T-helper 17 cell (primary cell): ENCODE data around the gene CTNND2. TPM values are rescaled to one million over a fixed set of nuclear protein-coding genes. Genes with fewer than 3 reads are reported as not detected.

Experiments used
- ATAC-seq: fragments of 150-1000 bp; cut with Tn5 transposase; 2 replicates; pipeline ENCODE4 v1.10.0; 2021; ENCODE audit warnings: mild to moderate bottlenecking, moderate library complexity
- DNase-seq, 3 donors: peaks; one replicate each; pipeline versions ENCODE4 v3.0.0 to v3.0.0-alpha.2; 2020 to 2021
- H3K9me3 ChIP-seq: one replicate; pipeline ENCODE4 v1.7.0; 2013; ENCODE audit warnings: low read length, mild to moderate bottlenecking; ENCODE audit not compliant: control insufficient read depth, poor library complexity, severe bottlenecking
- H3K27ac Mint-ChIP-seq: one replicate; pipeline ENCODE4 v1.8.0; 2022; ENCODE audit warnings: mild to moderate bottlenecking, moderate library complexity, mixed read lengths
- H3K27me3 Mint-ChIP-seq: one replicate; pipeline ENCODE4 v1.8.0; 2022; ENCODE audit warnings: mixed read lengths
- H3K36me3 Mint-ChIP-seq: one replicate; pipeline ENCODE4 v1.8.0; 2022; ENCODE audit warnings: low read depth, mixed read lengths
- H3K4me1 Mint-ChIP-seq: one replicate; pipeline ENCODE4 v1.8.0; 2022; ENCODE audit warnings: mild to moderate bottlenecking, mixed read lengths
- H3K4me3 Mint-ChIP-seq: one replicate; pipeline ENCODE4 v1.8.0; 2022; ENCODE audit warnings: mild to moderate bottlenecking, moderate library complexity, mixed read lengths
- total RNA-seq, 4 donors: library from RNA in 2 of 4; stranded (reverse) in 2 of 4; gene quantifications; one replicate each; pipeline ENCODE4 v1.2.3 and lab custom pipeline; 2022 to 2026

The CTNND2 gene
- total RNA-seq, 2 donors from 2014 or later: 0.94 to 1.6 TPM

DNA sequence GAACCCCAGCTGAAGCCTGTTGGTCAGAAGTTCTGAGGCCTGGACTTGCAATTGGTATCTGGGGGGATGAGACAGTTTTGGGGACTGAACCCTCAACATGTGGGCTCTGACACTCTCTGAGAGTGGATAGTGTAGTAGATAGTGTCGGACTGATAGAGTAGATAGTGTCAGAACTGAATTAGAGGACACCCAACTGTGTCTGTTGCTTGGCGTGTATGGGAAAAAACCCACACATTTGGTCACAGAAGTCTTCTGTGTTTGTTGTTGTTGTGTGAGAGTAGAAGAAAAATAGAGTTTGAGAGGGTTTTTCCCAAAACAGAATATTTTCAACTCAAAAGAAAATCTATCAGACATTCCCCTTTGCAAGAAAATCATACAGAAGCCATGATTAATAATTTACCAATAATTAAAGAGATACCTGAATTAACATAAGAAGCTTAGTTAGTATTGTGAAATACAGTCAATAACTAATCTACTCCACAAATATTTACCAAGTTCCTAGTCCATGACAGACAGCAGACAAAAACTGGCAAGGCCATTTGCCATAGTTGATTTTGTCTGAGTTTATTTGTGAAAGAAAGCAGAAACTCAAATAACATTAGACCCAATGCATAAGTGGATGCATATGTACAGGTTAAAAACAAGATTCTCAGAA lies 170.9 kb downstream of the CTNND2 start:
- Mint-ChIP-seq H3K4me1 (no peaks in the 10 kb centered on the region), H3K36me3 (no peaks in the 10 kb centered on the region), H3K27ac (no peak overlapping the region), H3K27me3 (no peaks in the 10 kb centered on the region), H3K4me3 (no peak overlapping the region)
- no peaks in the 10 kb centered on the region for H3K9me3 ChIP-seq
- ATAC-seq (no peak), DNase-seq (no peak)

- H3K27ac Mint-ChIP-seq: no peak overlapping the region
- no peaks in the 10 kb centered on the region for H3K9me3 ChIP-seq
- H3K27me3 Mint-ChIP-seq: no peaks in the 10 kb centered on the region
- no peaks in the 10 kb centered on the region for H3K36me3 Mint-ChIP-seq
- DNase-seq: no peak
- no peak overlapping the region for H3K4me3 Mint-ChIP-seq
- no peak for ATAC-seq
- H3K4me1 Mint-ChIP-seq: no peaks in the 10 kb centered on the region
These were observed 179.3 kb downstream of the CTNND2 start for GRCh38 chr5:11724940-11725339.

DNA sequence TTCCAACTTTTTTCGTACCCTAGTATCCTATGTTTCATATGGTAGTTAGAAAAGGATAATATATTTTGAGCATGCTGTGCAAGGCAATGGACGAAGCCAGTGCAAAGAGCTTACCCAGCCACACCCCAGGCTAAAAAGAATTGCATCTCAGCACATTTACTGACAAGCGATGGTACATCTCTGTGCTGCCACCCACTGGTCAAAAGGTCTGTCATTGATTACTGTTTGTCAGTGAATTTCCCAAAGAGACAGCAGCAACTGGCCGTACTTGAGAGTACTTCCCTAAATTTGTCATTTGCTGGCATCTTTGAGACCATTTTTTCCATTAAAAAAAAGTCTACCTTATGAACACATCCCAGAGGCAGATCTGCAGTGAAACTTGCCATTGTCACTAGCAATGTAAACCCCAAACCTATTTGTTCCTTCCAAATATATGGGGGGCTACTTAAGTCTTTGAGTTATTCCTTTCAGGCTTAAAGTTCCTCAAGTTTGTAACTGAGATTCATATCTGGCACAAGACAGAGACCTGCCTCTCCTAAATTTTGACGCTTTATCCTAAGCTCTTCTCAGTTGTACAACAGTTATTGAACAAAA lies 184.3 kb downstream of the CTNND2 start:
- Mint-ChIP-seq H3K36me3 (no peaks in the 10 kb centered on the region), H3K27ac (no peak overlapping the region), H3K4me3 (no peak overlapping the region), H3K27me3 (no peaks in the 10 kb centered on the region), H3K4me1 (no peaks in the 10 kb centered on the region)
- DNase-seq (no peak), ATAC-seq (no peak)
- H3K9me3 ChIP-seq: no peaks in the 10 kb centered on the region

- H3K4me3 Mint-ChIP-seq: no peak overlapping the region
- H3K27me3 Mint-ChIP-seq: no peaks in the 10 kb centered on the region
- H3K9me3 ChIP-seq: no peaks in the 10 kb centered on the region
- DNase-seq (no peak), ATAC-seq (no peak)
- no peaks in the 10 kb centered on the region for H3K36me3 Mint-ChIP-seq
- no peak overlapping the region for H3K27ac Mint-ChIP-seq
- no peaks in the 10 kb centered on the region for H3K4me1 Mint-ChIP-seq
These were observed 188.6 kb downstream of the CTNND2 start for GRCh38 chr5:11715461-11716196.

- no peak overlapping the region for H3K4me3 Mint-ChIP-seq
- no peaks in the 10 kb centered on the region for H3K36me3 Mint-ChIP-seq
- no peaks in the 10 kb centered on the region for H3K27me3 Mint-ChIP-seq
- no peaks in the 10 kb centered on the region for H3K9me3 ChIP-seq
- ATAC-seq (no peak), DNase-seq (no peak)
- H3K4me1 Mint-ChIP-seq: no peaks in the 10 kb centered on the region
- no peak overlapping the region for H3K27ac Mint-ChIP-seq
These were observed 192.3 kb downstream of the CTNND2 start for GRCh38 chr5:11711932-11712331.

DNA sequence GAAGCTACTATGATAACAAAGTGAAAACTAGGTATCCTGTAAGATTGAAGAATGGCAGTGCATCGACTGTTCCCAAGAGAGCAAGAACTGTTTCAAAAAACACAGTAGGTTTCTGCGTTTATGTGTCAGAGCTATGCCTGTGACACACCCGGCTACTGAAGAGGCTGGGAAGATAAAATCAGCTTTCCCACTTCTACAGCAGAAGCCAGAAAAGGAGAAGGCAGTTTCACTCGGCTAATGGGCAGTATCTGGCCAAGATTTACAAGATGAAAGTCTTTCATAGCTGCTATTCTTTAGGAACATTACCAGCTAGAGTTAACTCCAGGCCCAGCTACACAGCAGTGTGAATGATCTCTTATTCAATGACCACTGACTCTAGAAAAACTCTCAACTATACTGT lies 195.2 kb downstream of the CTNND2 start:
- no peak for ATAC-seq
- H3K4me3 Mint-ChIP-seq: no peak overlapping the region

GRCh38 chr5:11704916-11705315 lies 199.3 kb downstream of the CTNND2 start:
- Mint-ChIP-seq H3K27ac (no peak overlapping the region), H3K36me3 (no peaks in the 10 kb centered on the region), H3K4me1 (no peaks in the 10 kb centered on the region), H3K4me3 (no peak overlapping the region), H3K27me3 (no peaks in the 10 kb centered on the region)
- no peak for DNase-seq
- no peaks in the 10 kb centered on the region for H3K9me3 ChIP-seq
- no peak for ATAC-seq

More for the DNA sequence above, 195.2 kb downstream of the CTNND2 start:
- no peaks in the 10 kb centered on the region for H3K4me1 Mint-ChIP-seq
- no peaks in the 10 kb centered on the region for H3K9me3 ChIP-seq
- H3K36me3 Mint-ChIP-seq: no peaks in the 10 kb centered on the region
- H3K27me3 Mint-ChIP-seq: no peaks in the 10 kb centered on the region
- no peak for DNase-seq
- H3K27ac Mint-ChIP-seq: no peak overlapping the region

DNA sequence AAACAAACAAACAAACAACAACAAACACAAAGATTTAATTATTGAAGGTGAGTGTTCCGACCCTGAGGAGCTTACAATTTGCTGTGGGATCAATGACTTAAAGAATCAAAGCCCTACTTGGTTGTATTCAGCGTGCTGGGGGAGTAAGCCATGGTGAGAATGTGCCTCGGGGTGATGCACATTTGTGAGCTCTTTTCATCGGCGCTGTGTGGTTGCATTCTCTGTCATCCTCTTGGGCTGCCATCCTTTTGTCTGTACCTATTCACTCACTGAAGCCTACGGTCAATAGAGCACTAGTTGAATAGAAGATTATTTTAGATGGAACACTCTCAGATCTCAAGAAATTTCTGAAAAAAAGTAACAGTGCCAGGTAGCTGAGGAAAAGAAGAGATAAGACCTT lies 203.9 kb downstream of the CTNND2 start:
- Mint-ChIP-seq H3K4me3 (no peak overlapping the region), H3K27me3 (no peaks in the 10 kb centered on the region), H3K36me3 (no peaks in the 10 kb centered on the region), H3K4me1 (no peaks in the 10 kb centered on the region), H3K27ac (no peak overlapping the region)
- no peaks in the 10 kb centered on the region for H3K9me3 ChIP-seq
- DNase-seq (no peak), ATAC-seq (no peak)

DNA sequence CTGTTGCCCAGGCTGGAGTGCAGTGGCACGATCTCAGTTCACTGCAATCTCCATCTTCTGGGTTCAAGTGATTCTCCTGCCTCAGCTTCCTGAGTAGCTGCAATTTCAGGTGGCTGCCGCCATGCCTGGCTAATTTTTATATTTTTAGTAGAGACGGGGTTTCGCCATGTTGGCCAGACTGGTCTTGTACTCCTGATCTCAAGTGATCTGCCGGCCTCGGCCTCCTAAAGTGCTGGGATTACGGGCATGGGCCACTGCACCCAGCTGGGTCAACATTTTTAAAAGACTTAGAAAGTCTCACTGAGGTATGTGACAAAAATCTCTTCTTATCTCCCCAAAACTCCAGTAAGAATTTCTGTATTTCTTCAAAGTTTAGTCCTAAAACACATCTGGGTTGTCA lies 211.6 kb downstream of the CTNND2 start:
- ATAC-seq: no peak
- no peak overlapping the region for H3K4me3 Mint-ChIP-seq
- DNase-seq: no peak
- no peaks in the 10 kb centered on the region for H3K27me3 Mint-ChIP-seq
- no peaks in the 10 kb centered on the region for H3K4me1 Mint-ChIP-seq
- H3K36me3 Mint-ChIP-seq: no peaks in the 10 kb centered on the region
- no peaks in the 10 kb centered on the region for H3K9me3 ChIP-seq
- no peak overlapping the region for H3K27ac Mint-ChIP-seq

DNA sequence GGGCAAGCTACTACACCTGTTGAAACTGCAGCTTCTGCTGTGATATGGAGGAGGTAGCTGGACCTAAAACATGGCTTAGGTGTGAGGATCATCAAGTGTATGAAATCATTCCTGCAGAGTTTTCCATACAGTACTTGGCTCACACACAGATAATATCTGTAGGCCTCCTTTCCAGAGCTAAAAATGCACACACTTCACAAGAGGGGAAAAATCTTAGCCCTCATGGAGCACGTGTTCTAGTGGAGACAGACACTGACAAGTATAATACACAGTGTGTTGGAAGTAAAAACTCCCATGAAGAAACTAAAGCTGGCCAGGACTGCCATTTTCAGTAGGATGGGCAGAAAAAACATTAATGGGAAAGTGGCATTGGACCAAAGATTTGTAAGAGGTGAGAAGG lies 216.7 kb downstream of the CTNND2 start:
- ATAC-seq (no peak), DNase-seq (no peak)
- Mint-ChIP-seq H3K36me3 (no peaks in the 10 kb centered on the region), H3K27ac (no peak overlapping the region), H3K27me3 (no peaks in the 10 kb centered on the region), H3K4me3 (no peak overlapping the region), H3K4me1 (no peaks in the 10 kb centered on the region)
- H3K9me3 ChIP-seq: no peaks in the 10 kb centered on the region

DNA sequence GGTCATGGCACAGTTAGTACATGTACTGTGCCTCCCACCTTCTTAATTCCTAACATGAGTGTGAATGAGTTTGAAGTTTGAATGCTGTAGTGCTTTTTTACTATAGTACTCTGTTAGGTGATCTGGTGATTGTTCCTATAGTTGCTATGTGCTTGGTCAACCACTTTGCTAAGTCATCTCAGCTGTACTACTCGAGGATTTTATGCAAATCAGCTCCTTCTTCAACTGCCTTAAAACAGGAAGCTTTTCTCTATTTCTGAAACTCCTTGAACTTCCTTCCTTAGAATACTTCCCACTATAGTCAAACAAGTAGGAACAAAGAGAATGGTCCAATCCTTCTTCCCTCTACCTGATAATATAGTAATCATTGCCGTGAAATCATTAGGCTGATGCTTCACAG lies 219.6 kb downstream of the CTNND2 start:
- ATAC-seq (no peak), DNase-seq (no peak)
- Mint-ChIP-seq H3K4me1 (no peaks in the 10 kb centered on the region), H3K27ac (no peak overlapping the region), H3K36me3 (no peaks in the 10 kb centered on the region), H3K4me3 (no peak overlapping the region), H3K27me3 (no peaks in the 10 kb centered on the region)
- H3K9me3 ChIP-seq: no peaks in the 10 kb centered on the region

DNA sequence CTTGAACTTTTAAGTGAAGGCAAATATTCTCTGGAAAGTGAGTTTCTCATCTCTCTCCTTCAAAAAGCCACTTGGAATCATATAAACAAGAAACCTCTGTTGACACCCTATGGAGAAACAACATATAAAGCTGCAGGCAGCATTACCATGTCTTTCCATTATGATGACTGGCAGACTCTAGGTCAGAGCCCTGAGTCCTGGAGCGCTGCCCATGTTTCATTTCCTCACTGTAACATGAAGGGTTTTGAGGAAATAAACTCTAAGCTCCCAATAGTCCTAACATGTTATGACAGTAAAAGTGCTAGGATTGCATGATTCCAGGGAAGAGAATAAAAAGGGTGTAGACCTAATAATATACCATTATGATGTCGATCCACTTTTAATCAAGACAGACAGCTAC lies 220.6 kb downstream of the CTNND2 start:
- Mint-ChIP-seq H3K4me1 (no peaks in the 10 kb centered on the region), H3K27ac (no peak overlapping the region), H3K27me3 (no peaks in the 10 kb centered on the region), H3K36me3 (no peaks in the 10 kb centered on the region), H3K4me3 (no peak overlapping the region)
- DNase-seq (no peak), ATAC-seq (no peak)
- no peaks in the 10 kb centered on the region for H3K9me3 ChIP-seq

DNA sequence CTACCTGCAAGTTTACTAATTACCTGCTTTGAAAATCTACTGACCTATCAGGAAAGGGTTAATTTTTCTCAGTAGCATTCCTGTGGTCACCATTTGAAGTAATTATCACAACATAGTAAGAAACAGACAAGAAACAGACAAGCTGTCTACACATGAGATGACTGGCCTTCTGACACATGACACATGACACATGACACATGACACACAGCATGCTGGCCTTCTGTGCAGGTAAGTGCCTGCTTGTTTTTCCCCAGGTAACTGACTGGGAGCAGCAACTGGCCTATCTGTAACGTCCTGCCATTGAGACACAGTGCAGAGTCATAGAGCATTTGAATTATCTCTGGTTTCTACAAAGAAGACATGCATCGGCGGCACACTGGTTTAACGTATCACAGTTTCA lies 222.4 kb downstream of the CTNND2 start:
- Mint-ChIP-seq H3K4me3 (no peak overlapping the region), H3K27ac (no peak overlapping the region), H3K36me3 (no peaks in the 10 kb centered on the region), H3K27me3 (no peaks in the 10 kb centered on the region), H3K4me1 (no peaks in the 10 kb centered on the region)
- no peak for DNase-seq
- no peak for ATAC-seq
- H3K9me3 ChIP-seq: no peaks in the 10 kb centered on the region

DNA sequence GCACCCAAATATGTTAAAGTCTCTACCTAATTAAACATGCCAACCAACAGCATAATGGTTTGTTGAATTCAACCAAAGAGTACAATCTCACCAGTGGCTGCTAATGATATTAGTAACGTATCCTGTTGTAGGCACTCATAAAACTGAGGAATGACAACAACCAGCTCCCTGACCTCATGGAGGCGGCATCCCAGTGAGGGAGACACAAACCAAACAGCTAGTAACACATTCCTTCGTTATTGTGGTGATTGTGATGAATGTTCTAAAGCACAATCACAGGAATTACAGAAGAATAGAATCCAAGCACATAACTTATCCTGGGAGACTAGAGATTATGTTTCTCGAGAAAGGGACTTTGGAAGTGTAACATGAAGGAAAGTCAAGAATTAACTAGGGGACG lies 224.6 kb downstream of the CTNND2 start:
- no peaks in the 10 kb centered on the region for H3K9me3 ChIP-seq
- Mint-ChIP-seq H3K27me3 (no peaks in the 10 kb centered on the region), H3K4me3 (no peak overlapping the region), H3K4me1 (no peaks in the 10 kb centered on the region), H3K27ac (no peak overlapping the region), H3K36me3 (no peaks in the 10 kb centered on the region)
- no peak for DNase-seq
- ATAC-seq: no peak
